ENCODE results near the gene PCDHB5.
"Not testable (repeated sequence)": the region's sequence is repeated elsewhere in the genome, so short reads cannot be mapped to it uniquely, and the experiment has no call there.

Gene PCDHB5

GRCh38 chr5:141151632-141152031 lies 16.6 kb downstream of the PCDHB5 start:
- H3K36me3 ChIP-seq (ENCODE audit: control insufficient read depth in 4 of 4, insufficient read depth in 4 of 4, low read length in 3 of 4); POLR2A ChIA-PET: not testable (repeated sequence)

GRCh38 chr5:141152096-141152495 lies 17.1 kb downstream of the PCDHB5 start:
- WGBS (ENCODE audit: insufficient coverage): 30% methylated on average over 10 of the region's 36 CpGs

More at GRCh38 chr5:141151632-141152031, 16.6 kb downstream of the PCDHB5 start:
- DNase-seq; H3K27ac ChIP-seq (ENCODE audit: insufficient read depth in 1 of 2, low read depth in 1 of 2, low read length in 2 of 2, poor library complexity in 1 of 2, severe bottlenecking in 2 of 2); H3K4me3 ChIP-seq (ENCODE audit: control insufficient read depth in 1 of 7, extremely low read depth in 1 of 7, insufficient read depth in 4 of 7, low read depth in 2 of 7, low read length in 6 of 7); H3K4me1 ChIP-seq (ENCODE audit: control extremely low read depth in 1 of 4, control insufficient read depth in 4 of 4, insufficient read depth in 4 of 4, low read length in 3 of 4); CTCF ChIA-PET: not testable (repeated sequence)
- WGBS (ENCODE audit: insufficient coverage): 24% methylated on average over 13 of the region's 41 CpGs
- Histone ChIP-seq H3K9me3 (ENCODE audit: control extremely low read depth in 1 of 5, control insufficient read depth in 4 of 5, insufficient read depth in 2 of 5, low read depth in 1 of 5, low read length in 4 of 5) (peaks cover 1 to 39% (median 28%) of the 10 kb centered on the region in 5 experiments), H3K27me3 (replicated peaks in 2 of 5; ENCODE audit: control insufficient read depth in 4 of 5, insufficient read depth in 5 of 5, low read length in 4 of 5) (peaks cover 5 to 36% (median 9%) of the 10 kb centered on the region in 5 experiments)

GRCh38 chr5:141155540-141156374 lies 20.8 kb downstream of the PCDHB5 start:
- ChIA-PET POLR2A (no interaction called here), CTCF (no interaction called here)
- H3K9me3 ChIP-seq (ENCODE audit: control extremely low read depth in 1 of 5, control insufficient read depth in 4 of 5, insufficient read depth in 2 of 5, low read depth in 1 of 5, low read length in 4 of 5): peaks cover 3 to 42% (median 25%) of the 10 kb centered on the region in 5 experiments
- WGBS (ENCODE audit: insufficient coverage): 29% methylated on average over 19 of the region's 21 CpGs
- no peak for DNase-seq
- no peak overlapping the region for H3K4me3 ChIP-seq (ENCODE audit: control insufficient read depth in 1 of 7, extremely low read depth in 1 of 7, insufficient read depth in 4 of 7, low read depth in 2 of 7, low read length in 6 of 7)
- H3K27me3 ChIP-seq (replicated peaks in 2 of 5; ENCODE audit: control insufficient read depth in 4 of 5, insufficient read depth in 5 of 5, low read length in 4 of 5): peaks cover 2 to 38% (median 6%) of the 10 kb centered on the region in 5 experiments
- H3K4me1 ChIP-seq (ENCODE audit: control extremely low read depth in 1 of 4, control insufficient read depth in 4 of 4, insufficient read depth in 4 of 4, low read length in 3 of 4): no peaks in the 10 kb centered on the region
- H3K27ac ChIP-seq (ENCODE audit: insufficient read depth in 1 of 2, low read depth in 1 of 2, low read length in 2 of 2, poor library complexity in 1 of 2, severe bottlenecking in 2 of 2): no peak overlapping the region
- H3K36me3 ChIP-seq (ENCODE audit: control insufficient read depth in 4 of 4, insufficient read depth in 4 of 4, low read length in 3 of 4): no peaks in the 10 kb centered on the region

More at GRCh38 chr5:141152096-141152495, 17.1 kb downstream of the PCDHB5 start:
- CTCF ChIA-PET; H3K36me3 ChIP-seq (ENCODE audit: control insufficient read depth in 4 of 4, insufficient read depth in 4 of 4, low read length in 3 of 4); H3K27ac ChIP-seq (ENCODE audit: insufficient read depth in 1 of 2, low read depth in 1 of 2, low read length in 2 of 2, poor library complexity in 1 of 2, severe bottlenecking in 2 of 2); DNase-seq; H3K4me1 ChIP-seq (ENCODE audit: control extremely low read depth in 1 of 4, control insufficient read depth in 4 of 4, insufficient read depth in 4 of 4, low read length in 3 of 4); POLR2A ChIA-PET; H3K4me3 ChIP-seq (ENCODE audit: control insufficient read depth in 1 of 7, extremely low read depth in 1 of 7, insufficient read depth in 4 of 7, low read depth in 2 of 7, low read length in 6 of 7): not testable (repeated sequence)
- peaks cover 5 to 40% (median 9%) of the 10 kb centered on the region in 5 experiments for H3K27me3 ChIP-seq (replicated peaks in 2 of 5; ENCODE audit: control insufficient read depth in 4 of 5, insufficient read depth in 5 of 5, low read length in 4 of 5)
- H3K9me3 ChIP-seq (ENCODE audit: control extremely low read depth in 1 of 5, control insufficient read depth in 4 of 5, insufficient read depth in 2 of 5, low read depth in 1 of 5, low read length in 4 of 5): peaks cover 3 to 44% (median 33%) of the 10 kb centered on the region in 5 experiments

GRCh38 chr5:141157356-141157755 lies 22.4 kb downstream of the PCDHB5 start:
- peaks cover 0 to 27% (median 2%) of the 10 kb centered on the region in 5 experiments for H3K27me3 ChIP-seq (replicated peaks in 2 of 5; ENCODE audit: control insufficient read depth in 4 of 5, insufficient read depth in 5 of 5, low read length in 4 of 5)
- POLR2A ChIA-PET; H3K36me3 ChIP-seq (ENCODE audit: control insufficient read depth in 4 of 4, insufficient read depth in 4 of 4, low read length in 3 of 4); DNase-seq; H3K4me1 ChIP-seq (ENCODE audit: control extremely low read depth in 1 of 4, control insufficient read depth in 4 of 4, insufficient read depth in 4 of 4, low read length in 3 of 4); H3K4me3 ChIP-seq (ENCODE audit: control insufficient read depth in 1 of 7, extremely low read depth in 1 of 7, insufficient read depth in 4 of 7, low read depth in 2 of 7, low read length in 6 of 7); H3K27ac ChIP-seq (ENCODE audit: insufficient read depth in 1 of 2, low read depth in 1 of 2, low read length in 2 of 2, poor library complexity in 1 of 2, severe bottlenecking in 2 of 2); CTCF ChIA-PET: not testable (repeated sequence)
- H3K9me3 ChIP-seq (ENCODE audit: control extremely low read depth in 1 of 5, control insufficient read depth in 4 of 5, insufficient read depth in 2 of 5, low read depth in 1 of 5, low read length in 4 of 5): peaks cover 3 to 32% (median 17%) of the 10 kb centered on the region in 5 experiments
- 36% methylated on average over 16 of the region's 38 CpGs for WGBS (ENCODE audit: insufficient coverage)

GRCh38 chr5:141157901-141158300 lies 22.9 kb downstream of the PCDHB5 start:
- DNase-seq; H3K4me1 ChIP-seq (ENCODE audit: control extremely low read depth in 1 of 4, control insufficient read depth in 4 of 4, insufficient read depth in 4 of 4, low read length in 3 of 4); H3K36me3 ChIP-seq (ENCODE audit: control insufficient read depth in 4 of 4, insufficient read depth in 4 of 4, low read length in 3 of 4); H3K4me3 ChIP-seq (ENCODE audit: control insufficient read depth in 1 of 7, extremely low read depth in 1 of 7, insufficient read depth in 4 of 7, low read depth in 2 of 7, low read length in 6 of 7); POLR2A ChIA-PET; CTCF ChIA-PET; H3K27ac ChIP-seq (ENCODE audit: insufficient read depth in 1 of 2, low read depth in 1 of 2, low read length in 2 of 2, poor library complexity in 1 of 2, severe bottlenecking in 2 of 2): not testable (repeated sequence)
- Histone ChIP-seq H3K9me3 (ENCODE audit: control extremely low read depth in 1 of 5, control insufficient read depth in 4 of 5, insufficient read depth in 2 of 5, low read depth in 1 of 5, low read length in 4 of 5) (peaks cover 2 to 30% (median 18%) of the 10 kb centered on the region in 5 experiments), H3K27me3 (replicated peaks in 2 of 5; ENCODE audit: control insufficient read depth in 4 of 5, insufficient read depth in 5 of 5, low read length in 4 of 5) (peaks cover 0 to 26% (median 2%) of the 10 kb centered on the region in 5 experiments)
- WGBS (ENCODE audit: insufficient coverage): 40% methylated on average over 13 of the region's 28 CpGs

- POLR2A ChIA-PET: no interaction called here
- no peaks in the 10 kb centered on the region for H3K4me1 ChIP-seq (ENCODE audit: control extremely low read depth in 1 of 4, control insufficient read depth in 4 of 4, insufficient read depth in 4 of 4, low read length in 3 of 4)
- peaks cover 10 to 29% (median 16%) of the 10 kb centered on the region in 5 experiments for H3K27me3 ChIP-seq (replicated peaks in 2 of 5; ENCODE audit: control insufficient read depth in 4 of 5, insufficient read depth in 5 of 5, low read length in 4 of 5)
- peak in 2 of 3 donors; percentile 11 to 27 for DNase-seq
- CTCF ChIA-PET: no interaction called here
- no peaks in the 10 kb centered on the region for H3K36me3 ChIP-seq (ENCODE audit: control insufficient read depth in 4 of 4, insufficient read depth in 4 of 4, low read length in 3 of 4)
- WGBS (ENCODE audit: insufficient coverage): 37% methylated on average over 16 of the region's 20 CpGs
- no peak within 1 kb of the TSS for H3K27ac ChIP-seq (ENCODE audit: insufficient read depth in 1 of 2, low read depth in 1 of 2, low read length in 2 of 2, poor library complexity in 1 of 2, severe bottlenecking in 2 of 2)
- H3K4me3 ChIP-seq (ENCODE audit: control insufficient read depth in 1 of 7, extremely low read depth in 1 of 7, insufficient read depth in 4 of 7, low read depth in 2 of 7, low read length in 6 of 7): no peak within 1 kb of the TSS
- H3K9me3 ChIP-seq (ENCODE audit: control extremely low read depth in 1 of 5, control insufficient read depth in 4 of 5, insufficient read depth in 2 of 5, low read depth in 1 of 5, low read length in 4 of 5): peaks cover 4 to 28% (median 19%) of the 10 kb centered on the region in 5 experiments
Observed at GRCh38 chr5:141172381-141173204, 37.6 kb downstream of the PCDHB5 start, which contains the start of gene PCDHB7. Gene PCDHB7, plus strand, starts transcription at chr5:141172644. Its CDS starts 192 bp downstream, at chr5:141172836.
